ENCODE results near the gene PYURF.

DNA sequence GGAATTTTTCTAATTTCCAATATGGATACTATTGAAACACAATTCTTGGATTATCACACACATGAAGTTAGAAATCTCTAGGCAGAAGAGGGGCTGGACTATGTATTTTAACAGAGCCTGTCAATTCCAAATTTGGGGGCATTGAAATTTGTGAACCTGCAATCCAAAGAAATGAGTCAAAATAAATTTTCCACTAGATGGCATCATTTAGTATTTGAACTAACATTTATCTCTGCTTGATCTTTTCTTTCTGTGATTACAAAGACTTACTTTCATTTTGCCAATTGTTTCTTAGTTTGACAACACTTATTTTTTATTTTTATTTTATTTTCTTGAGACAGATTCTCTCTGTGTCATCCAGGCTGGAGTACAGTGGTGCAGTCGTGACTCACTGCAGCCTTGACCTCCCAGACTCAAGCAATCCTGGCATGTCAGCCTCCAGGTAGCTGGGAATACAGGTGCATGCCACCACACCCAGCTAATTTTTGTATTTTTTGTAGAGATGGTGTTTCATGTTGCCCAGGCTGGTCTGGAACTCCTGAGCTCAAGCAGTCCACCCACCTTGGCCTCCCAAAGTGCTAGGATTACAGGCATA lies 2.7 kb upstream of the PYURF start:
- TF ChIP-seq FOXM1 (IDR thresholded peaks at IDR 0.05; ENCODE audit: borderline replicate concordance), result no peak
- no peak for TF ChIP-seq BHLHE40 (IDR thresholded peaks at IDR 0.05; ENCODE audit: borderline replicate concordance)
- TF ChIP-seq L3MBTL2 (conservative IDR thresholded peaks at IDR 0.05), result no peak
- TF ChIP-seq TARDBP (IDR thresholded peaks at IDR 0.05), result no peak
- no peak for TF ChIP-seq FOXK2 (IDR thresholded peaks at IDR 0.05)
- TF ChIP-seq ELF4 (IDR thresholded peaks at IDR 0.05), result no peak
- TF ChIP-seq LEF1 (IDR thresholded peaks at IDR 0.05; ENCODE audit: borderline replicate concordance), result no peak
- no peak for TF ChIP-seq SUZ12 (IDR thresholded peaks at IDR 0.05)
- TF ChIP-seq ZNF384 (IDR thresholded peaks at IDR 0.05), result no peak
- TF ChIP-seq HDGF (IDR thresholded peaks at IDR 0.05; ENCODE audit: borderline replicate concordance), result no peak
